Measurements from ENCODE around the gene GPR45. TPM values are rescaled to one million over a fixed set of nuclear protein-coding genes. Genes with fewer than 3 reads are reported as not detected.

The GPR45 gene
- total RNA-seq, 2 experiments from 2014 or later, result not detected

DNA sequence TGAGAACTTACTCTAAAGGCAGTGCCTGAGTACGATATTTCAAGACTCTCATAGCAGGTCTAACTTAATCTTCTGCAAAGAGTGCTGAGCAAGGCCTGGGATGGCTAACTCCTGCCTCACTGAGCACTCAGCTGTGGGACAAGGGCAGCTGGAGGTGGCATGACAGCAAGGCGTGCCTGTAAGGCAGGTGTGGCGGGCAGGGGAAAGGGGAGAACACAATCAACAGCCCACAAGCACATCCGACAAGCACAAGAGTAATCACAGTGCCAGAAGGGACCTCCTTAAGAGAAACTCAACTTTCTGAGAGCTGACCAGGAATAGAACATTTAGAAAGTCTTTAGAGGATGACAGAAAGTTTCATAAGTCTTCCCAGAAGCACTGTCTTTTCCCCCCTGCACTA is 42.0 kb downstream of the GPR45 start:
- Mint-ChIP-seq H3K27me3 (no peaks in the 10 kb centered on the region), H3K27ac (no peak overlapping the region), H3K9me3 (ENCODE audit: low read depth) (no peaks in the 10 kb centered on the region), H3K4me1 (no peaks in the 10 kb centered on the region), H3K36me3 (ENCODE audit: low read depth) (peaks cover 44% of the 10 kb centered on the region), H3K4me3 (no peak overlapping the region)
- POLR2A ChIA-PET, result no interaction called here
- DNase-seq (no peak), ATAC-seq (no peak)
- CTCF ChIA-PET, result interaction anchor here (0.6 kb wide), 1 partner anchor 158 kb away, joined by 3 read pairs; no protein-coding TSS in a partner anchor
- intact Hi-C loops (cut with DNase I, micrococcal nuclease), result no loop called here

GRCh38 chr2:105287692-105288091 is 46.1 kb downstream of the GPR45 start:
- H3K27me3 Mint-ChIP-seq, result no peaks in the 10 kb centered on the region
- peaks cover 44% of the 10 kb centered on the region for H3K36me3 Mint-ChIP-seq (ENCODE audit: low read depth)
- ChIA-PET CTCF (interaction anchor here (0.6 to 1.0 kb wide), 4 partner anchors 8 to 22 kb away, joined by 3 to 5 read pairs (median 4); no protein-coding TSS in a partner anchor), POLR2A (no interaction called here)
- no peak overlapping the region for H3K4me3 Mint-ChIP-seq
- ATAC-seq, result peak; percentile 53
- intact Hi-C loops (cut with DNase I, micrococcal nuclease), result no loop called here
- no peaks in the 10 kb centered on the region for H3K9me3 Mint-ChIP-seq (ENCODE audit: low read depth)
- H3K4me1 Mint-ChIP-seq, result no peaks in the 10 kb centered on the region
- peak; percentile 68 for DNase-seq
- no peak overlapping the region for H3K27ac Mint-ChIP-seq

GRCh38 chr2:105288133-105288532 is 46.6 kb downstream of the GPR45 start:
- Mint-ChIP-seq H3K27me3 (no peaks in the 10 kb centered on the region), H3K4me3 (no peak overlapping the region), H3K27ac (no peak overlapping the region), H3K9me3 (ENCODE audit: low read depth) (no peaks in the 10 kb centered on the region), H3K4me1 (no peaks in the 10 kb centered on the region), H3K36me3 (ENCODE audit: low read depth) (peaks cover 45% of the 10 kb centered on the region)
- ChIA-PET POLR2A (no interaction called here), CTCF (interaction anchor here (0.7 to 1.0 kb wide), 4 partner anchors 9 to 22 kb away, joined by 3 to 5 read pairs (median 4); no protein-coding TSS in a partner anchor)
- no peak for DNase-seq
- ATAC-seq, result no peak
- intact Hi-C loops (cut with DNase I, micrococcal nuclease), result no loop called here

- Mint-ChIP-seq H3K27me3 (no peaks in the 10 kb centered on the region), H3K36me3 (ENCODE audit: low read depth) (peaks cover 35% of the 10 kb centered on the region), H3K4me3 (no peak overlapping the region), H3K4me1 (peaks cover 2% of the 10 kb centered on the region), H3K27ac (no peak overlapping the region), H3K9me3 (ENCODE audit: low read depth) (no peaks in the 10 kb centered on the region)
- DNase-seq, result no peak
- ChIA-PET CTCF (no interaction called here), POLR2A (no interaction called here)
- ATAC-seq, result no peak
- intact Hi-C loops (cut with DNase I, micrococcal nuclease), result no loop called here
Observed at GRCh38 chr2:105290981-105291660, 49.6 kb downstream of the GPR45 start.

DNA sequence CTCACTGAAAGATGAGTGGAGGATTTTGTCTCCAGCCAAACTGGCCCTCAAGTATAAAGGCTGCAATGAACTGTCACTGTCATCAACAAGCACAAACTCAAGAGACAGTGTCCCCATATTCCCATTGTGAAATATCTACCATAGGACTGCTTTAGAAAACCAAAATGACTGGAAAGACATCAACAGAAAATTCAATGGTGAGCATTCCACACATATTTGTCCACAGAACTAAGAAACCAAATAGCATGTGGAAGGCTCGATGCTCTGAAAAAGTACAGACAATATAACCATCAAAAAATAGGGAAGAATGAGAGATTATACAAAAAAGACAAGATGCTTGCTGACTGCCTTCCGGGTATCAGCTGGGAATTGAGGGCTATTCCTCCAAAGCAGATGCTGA is 50.4 kb downstream of the GPR45 start:
- DNase-seq, result no peak
- Mint-ChIP-seq H3K4me3 (no peak overlapping the region), H3K36me3 (ENCODE audit: low read depth) (peaks cover 37% of the 10 kb centered on the region), H3K27me3 (no peaks in the 10 kb centered on the region), H3K27ac (no peak overlapping the region), H3K9me3 (ENCODE audit: low read depth) (no peaks in the 10 kb centered on the region), H3K4me1 (peaks cover 2% of the 10 kb centered on the region)
- intact Hi-C loops (cut with DNase I, micrococcal nuclease), result no loop called here
- ATAC-seq, result no peak
- ChIA-PET POLR2A (no interaction called here), CTCF (interaction anchor here (1.3 to 1.4 kb wide), 3 partner anchors 18 to 177 kb away, joined by 4 read pairs; no protein-coding TSS in a partner anchor)

Other genes starting within 250 kb of the GPR45 start
- gene MRPS9, start 203.7 kb upstream of the GPR45 start, total RNA-seq, result 10 to 100 TPM; 41.0 to 46.0 TPM
- 10 to 100 TPM; 20.0 to 20.6 TPM for gene TGFBRAP1, start 88.0 kb downstream of the GPR45 start, total RNA-seq
- gene C2orf49, start 95.8 kb downstream of the GPR45 start, total RNA-seq, result 10 to 100 TPM; 19.3 to 27.8 TPM
- 1 to 10 TPM; 3.9 to 4.7 TPM for gene FHL2, start 157.3 kb downstream of the GPR45 start, total RNA-seq